Measurements from ENCODE around the gene PACS1.
"Not testable (repeated sequence)": the region's sequence is repeated elsewhere in the genome, so short reads cannot be mapped to it uniquely, and the experiment has no call there.

Gene PACS1

GRCh38 chr11:66230978-66231377, 160.9 kb downstream of the PACS1 start:
- DNase-seq = no peak

GRCh38 chr11:66231561-66231960, 161.5 kb downstream of the PACS1 start:
- DNase-seq = no peak

- no peak for DNase-seq
Measured at GRCh38 chr11:66232769-66233168, 162.7 kb downstream of the PACS1 start.

GRCh38 chr11:66233301-66233700, 163.2 kb downstream of the PACS1 start:
- DNase-seq = no peak

- DNase-seq = no peak
Measured at GRCh38 chr11:66235141-66235540, 165.1 kb downstream of the PACS1 start.

- no peak for DNase-seq
Measured at GRCh38 chr11:66237867-66238266, 167.8 kb downstream of the PACS1 start.

- DNase-seq = no peak
Measured at GRCh38 chr11:66238786-66239413, 168.8 kb downstream of the PACS1 start.

GRCh38 chr11:66239511-66239910, 169.4 kb downstream of the PACS1 start:
- no peak for DNase-seq

GRCh38 chr11:66239998-66240780, 170.1 kb downstream of the PACS1 start:
- DNase-seq = no peak

- no peak for DNase-seq
Measured at GRCh38 chr11:66240781-66241136, 170.7 kb downstream of the PACS1 start.

- no peak for DNase-seq
Measured at GRCh38 chr11:66242095-66242765, 172.2 kb downstream of the PACS1 start.

- no peak for DNase-seq
Measured at GRCh38 chr11:66243782-66244535, 173.9 kb downstream of the PACS1 start.

- DNase-seq = no peak
Measured at GRCh38 chr11:66247295-66247694, 177.2 kb downstream of the PACS1 start.

- no peak for DNase-seq
Measured at GRCh38 chr11:66247801-66248200, 177.7 kb downstream of the PACS1 start.

- no peak for DNase-seq
Measured at GRCh38 chr11:66248903-66249302, 178.8 kb downstream of the PACS1 start.

- DNase-seq = no peak
Measured at GRCh38 chr11:66251809-66252208, 181.7 kb downstream of the PACS1 start.

GRCh38 chr11:66253081-66253480, 183.0 kb downstream of the PACS1 start:
- DNase-seq = not testable (repeated sequence)

- DNase-seq = no peak
Measured at GRCh38 chr11:66258473-66258893, 188.4 kb downstream of the PACS1 start.

GRCh38 chr11:66259225-66259624, 189.2 kb downstream of the PACS1 start:
- no peak for DNase-seq

- no peak for DNase-seq
Measured at GRCh38 chr11:66259956-66260355, 189.9 kb downstream of the PACS1 start.

- no peak for DNase-seq
Measured at GRCh38 chr11:66261578-66261977, 191.5 kb downstream of the PACS1 start.

GRCh38 chr11:66262191-66262590, 192.1 kb downstream of the PACS1 start:
- no peak for DNase-seq

GRCh38 chr11:66262696-66263095, 192.6 kb downstream of the PACS1 start:
- DNase-seq = no peak
